Right lobe of liver (tissue), 6 donors: ENCODE measurements around the gene CALR. TPM values are rescaled to one million over a fixed set of nuclear protein-coding genes. Genes with fewer than 3 reads are reported as not detected.
"Not testable (repeated sequence)": the region's sequence is repeated elsewhere in the genome, so short reads cannot be mapped to it uniquely, and the experiment has no call there.

Experiments used
- ATAC-seq, 4 donors: fragments of 200-7000 bp; cut with Tn5 transposase; one replicate each; pipeline ENCODE4 v1.9.1; 2020; ENCODE audit warnings: mild to moderate bottlenecking in 4 of 4, moderate library complexity in 4 of 4
- DNase-seq, 3 donors: peaks; one replicate each; pipeline ENCODE4 v3.0.0-alpha.2; 2020
- H3K27ac ChIP-seq, 3 donors: fragments of 200-600 bp; one replicate each; pipeline ENCODE4 v1.8.0; 2022
- H3K27me3 ChIP-seq, 2 donors: fragments of 200-600 bp; one replicate each; pipeline ENCODE4 v1.8.0; 2022
- H3K36me3 ChIP-seq, 4 donors: fragments of 200-600 bp; sonication (generic) in 1 of 4; one replicate each; pipeline versions ENCODE4 v1.5.1 to v1.8.0; 2017 to 2022; ENCODE audit warnings: control low read depth in 1 of 4
- H3K4me1 ChIP-seq, 4 donors: fragments of 200-600 bp; sonication (generic) in 1 of 4; one replicate each; pipeline versions ENCODE4 v1.5.1 to v1.8.0; 2017 to 2022; ENCODE audit warnings: control low read depth in 1 of 4
- H3K4me3 ChIP-seq, 3 donors: fragments of 200-600 bp; one replicate each; pipeline ENCODE4 v1.8.0; 2022
- H3K9me3 ChIP-seq, 4 donors: fragments of 200-600 bp; sonication (generic) in 1 of 4; one replicate each; pipeline versions ENCODE4 v1.5.1 to v1.8.0; 2017 to 2022; ENCODE audit warnings: control low read depth in 1 of 4
- POLR2A ChIP-seq: fragments of 450-650 bp; IDR thresholded peaks from one replicate; pipeline ENCODE4 v1.6.1; 2017; ENCODE audit warnings: antibody characterized with exemption, mild to moderate bottlenecking
- WGBS: methylation state at CpG from one replicate; pipeline ENCODE4 v1.1.6; 2018; ENCODE audit warnings: low coverage, low lambda C conversion rate; ENCODE audit not compliant: insufficient coverage; ENCODE audit errors: missing lambda C conversion rate; 5-methylcytosine and 5-hydroxymethylcytosine counted together
- intact Hi-C, 2 donors: fragments of 100-400 bp; cut with DNase I; formaldehyde crosslinking; loops; one replicate each; pipeline versions ENCODE4 v1.11.2 to v1.14.1; 2022
- total RNA-seq, 6 experiments: library from RNA; depleted of rRNA in 2 of 6; stranded (reverse); fragments of >200 nt in 2 of 6; fragmentation: NEBNext Ultra II Directional in 3 of 6; extraction: Animal tissue kit (Norgen Biotek cat#: 25700) in 3 of 6; gene quantifications; one replicate each; pipeline versions ENCODE4 v1.1.0 to v1.2.4, GENCODE V29; 2016 to 2023
- TF ChIP-seq, protein P1 (sequence below), 4 donors: fragments of 200-600 bp in 3 of 4; fragments of 450-650 bp in 1 of 4; IDR thresholded peaks; one replicate each; pipeline versions ENCODE4 v1.5.1 to v1.8.0; 2016 to 2022; ENCODE audit warnings: antibody characterized with exemption in 4 of 4, mild to moderate bottlenecking in 2 of 4
- donor health status: DM: no; HTN: yes; CAD: no.
- donor health status: DM: no; HTN: no; CAD: no.
- donor health status: DM: no; HTN: no; CAD: no.
- donor health status: DM: no; HTN: yes; CAD: no.
- donor health status: DM: no; HTN: yes; CAD: no.

The CALR gene
- total RNA-seq, 6 experiments from 2014 or later: 771 to 1,471 (median 1,008) TPM

DNA sequence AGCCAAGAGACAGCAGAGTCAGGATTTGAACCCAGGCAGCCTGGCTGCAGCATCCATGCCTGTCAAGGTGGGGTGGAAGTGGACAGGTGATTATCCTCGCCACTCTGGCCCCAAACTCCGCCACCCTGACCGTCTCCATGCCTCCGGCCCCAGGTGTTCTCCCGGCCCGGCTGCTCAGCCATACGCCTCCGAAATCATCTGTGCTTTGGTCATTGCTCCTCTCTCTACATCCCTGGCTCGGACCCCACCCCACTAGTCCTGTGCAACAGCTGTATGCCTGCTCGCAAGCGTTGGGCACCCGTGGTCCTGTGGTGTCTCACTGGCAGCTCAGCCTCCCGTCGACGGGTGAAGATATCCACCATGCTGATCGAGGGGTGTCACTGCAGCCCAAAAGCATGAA is 34.8 kb downstream of the CALR start:
- TF ChIP-seq, protein P1, sequence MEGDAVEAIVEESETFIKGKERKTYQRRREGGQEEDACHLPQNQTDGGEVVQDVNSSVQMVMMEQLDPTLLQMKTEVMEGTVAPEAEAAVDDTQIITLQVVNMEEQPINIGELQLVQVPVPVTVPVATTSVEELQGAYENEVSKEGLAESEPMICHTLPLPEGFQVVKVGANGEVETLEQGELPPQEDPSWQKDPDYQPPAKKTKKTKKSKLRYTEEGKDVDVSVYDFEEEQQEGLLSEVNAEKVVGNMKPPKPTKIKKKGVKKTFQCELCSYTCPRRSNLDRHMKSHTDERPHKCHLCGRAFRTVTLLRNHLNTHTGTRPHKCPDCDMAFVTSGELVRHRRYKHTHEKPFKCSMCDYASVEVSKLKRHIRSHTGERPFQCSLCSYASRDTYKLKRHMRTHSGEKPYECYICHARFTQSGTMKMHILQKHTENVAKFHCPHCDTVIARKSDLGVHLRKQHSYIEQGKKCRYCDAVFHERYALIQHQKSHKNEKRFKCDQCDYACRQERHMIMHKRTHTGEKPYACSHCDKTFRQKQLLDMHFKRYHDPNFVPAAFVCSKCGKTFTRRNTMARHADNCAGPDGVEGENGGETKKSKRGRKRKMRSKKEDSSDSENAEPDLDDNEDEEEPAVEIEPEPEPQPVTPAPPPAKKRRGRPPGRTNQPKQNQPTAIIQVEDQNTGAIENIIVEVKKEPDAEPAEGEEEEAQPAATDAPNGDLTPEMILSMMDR (IDR thresholded peaks at IDR 0.05): no peak
- no peak for TF ChIP-seq POLR2A
- H3K27ac ChIP-seq: no peak overlapping the region
- no peak for DNase-seq
- no peak overlapping the region for H3K4me3 ChIP-seq
- H3K4me1 ChIP-seq: peaks cover 0 to 4% (median 0%) of the 10 kb centered on the region in 4 donors
- intact Hi-C loops: loop anchor here (10.0 kb wide), 2 partner anchors 282 to 292 kb away; no protein-coding TSS in a partner anchor
- 77% methylated on average over 6 of the region's 16 CpGs for WGBS
- no peaks in the 10 kb centered on the region for H3K9me3 ChIP-seq
- no peaks in the 10 kb centered on the region for H3K27me3 ChIP-seq
- ATAC-seq: no peak
- H3K36me3 ChIP-seq: no peaks in the 10 kb centered on the region

DNA sequence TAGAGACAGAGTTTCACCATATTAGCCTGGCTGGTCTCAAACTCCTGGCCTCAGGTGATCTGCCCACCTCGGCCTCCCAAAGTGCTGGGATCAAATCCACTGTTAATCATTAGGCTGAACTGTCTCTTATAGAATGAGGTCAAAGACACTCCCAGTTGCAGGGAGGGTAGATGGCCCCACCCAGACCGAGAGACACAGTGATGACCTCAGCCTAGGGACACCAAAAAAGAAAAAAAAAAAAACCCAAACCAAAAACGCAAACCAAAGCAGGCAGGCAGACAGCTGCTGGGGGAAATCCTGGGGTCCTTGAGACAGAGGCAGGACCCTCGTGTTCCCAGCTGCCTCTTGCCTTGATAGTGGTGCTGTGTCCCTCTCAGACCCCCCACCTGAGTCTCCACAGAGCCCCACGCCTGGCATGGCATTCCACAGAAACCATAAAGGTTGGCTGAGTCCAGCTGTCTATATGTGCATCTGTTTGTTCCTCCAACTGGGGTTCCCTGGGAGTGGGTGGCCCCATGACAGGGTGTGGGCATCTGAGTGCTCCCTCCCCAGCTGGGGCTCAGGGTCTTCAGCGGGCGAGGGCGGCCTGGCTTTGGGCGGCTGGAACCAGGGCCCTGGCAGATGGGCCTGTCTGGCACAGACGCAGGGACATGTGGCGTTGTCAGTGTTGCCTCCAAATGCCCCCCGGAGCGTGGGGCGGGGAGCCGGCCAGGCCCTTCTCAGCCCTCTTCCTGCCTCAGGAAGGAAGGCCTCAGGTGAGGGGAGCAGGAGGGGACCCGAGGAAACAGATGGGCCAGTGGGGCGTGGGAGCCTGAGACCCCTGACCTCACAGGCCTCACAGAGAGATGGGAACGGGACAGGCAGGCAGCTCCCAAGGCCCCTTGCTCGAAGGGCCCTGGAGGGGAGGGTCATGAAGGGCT is 36.2 kb downstream of the CALR start:
- ATAC-seq (no peak), DNase-seq (no peak)
- Histone ChIP-seq H3K36me3 (no peaks in the 10 kb centered on the region), H3K27me3 (no peaks in the 10 kb centered on the region), H3K4me3 (no peak overlapping the region), H3K9me3 (no peaks in the 10 kb centered on the region), H3K27ac (no peak overlapping the region), H3K4me1 (peaks cover 0 to 4% (median 0%) of the 10 kb centered on the region in 4 donors)
- TF ChIP-seq, protein P1 (IDR thresholded peaks at IDR 0.05): no peak
- TF ChIP-seq POLR2A: no peak
- intact Hi-C loops: loop anchor here (10.0 kb wide), 2 partner anchors 280 to 290 kb away; no protein-coding TSS in a partner anchor
- 43% methylated on average over 3 of the region's 19 CpGs for WGBS

DNA sequence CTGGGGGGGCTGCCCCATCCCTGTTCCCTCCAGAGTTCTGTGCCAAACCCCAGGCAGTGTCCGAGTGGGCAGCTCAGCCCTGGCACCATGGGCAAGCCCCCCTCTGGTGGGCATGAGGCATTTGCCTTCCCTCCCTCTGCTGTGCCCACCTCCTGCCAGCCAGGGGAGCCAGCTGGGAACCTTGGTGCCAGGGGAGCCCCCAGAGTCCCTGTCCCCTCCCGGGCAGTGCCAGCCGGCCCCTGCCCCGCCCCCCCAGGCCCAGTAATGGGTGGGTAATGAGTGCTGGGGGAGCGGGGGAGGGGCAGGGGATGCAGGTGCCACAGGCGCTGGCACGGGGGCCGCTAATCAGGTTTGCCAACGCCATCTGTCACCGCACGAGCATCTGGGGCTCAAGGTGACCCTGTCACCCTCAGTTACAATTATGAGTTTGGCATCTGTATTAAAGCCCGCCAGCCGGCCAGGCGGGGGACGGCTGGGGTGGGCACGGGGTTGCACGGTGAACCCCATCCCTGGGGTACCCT is 36.9 kb downstream of the CALR start:
- intact Hi-C loops: loop anchor here (10.0 kb wide), 2 partner anchors 280 to 290 kb away; no protein-coding TSS in a partner anchor
- Histone ChIP-seq H3K27me3 (no peaks in the 10 kb centered on the region), H3K9me3 (no peaks in the 10 kb centered on the region), H3K4me1 (peaks cover 0 to 4% (median 0%) of the 10 kb centered on the region in 4 donors), H3K4me3 (no peak overlapping the region), H3K27ac (no peak overlapping the region), H3K36me3 (no peaks in the 10 kb centered on the region)
- TF ChIP-seq POLR2A: no peak
- TF ChIP-seq, protein P1 (IDR thresholded peaks at IDR 0.05): no peak
- DNase-seq (no peak), ATAC-seq (no peak)
- 20% methylated on average over 2 of the region's 17 CpGs for WGBS

DNA sequence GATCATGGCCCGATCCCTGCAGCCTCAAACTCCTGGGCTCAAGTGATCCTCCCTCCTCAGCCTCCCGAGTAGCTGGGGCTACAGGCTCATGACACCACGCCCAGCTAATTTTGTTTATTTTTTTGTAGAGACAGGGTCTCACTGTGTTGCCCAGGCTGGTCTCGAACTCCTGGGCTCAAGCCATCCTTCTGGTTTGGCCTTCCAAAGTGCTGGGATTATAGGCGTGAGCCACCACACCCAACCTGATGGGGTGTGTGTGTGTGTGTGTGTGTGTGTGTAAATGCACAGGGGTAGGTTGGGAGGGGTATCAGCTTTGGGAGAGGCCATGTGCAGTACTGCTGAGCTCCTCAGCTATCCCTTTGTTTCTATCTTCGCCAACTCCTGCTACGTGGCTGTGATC is 37.7 kb downstream of the CALR start:
- ATAC-seq, H3K27ac ChIP-seq, DNase-seq, H3K4me1 ChIP-seq, H3K9me3 ChIP-seq, H3K27me3 ChIP-seq, H3K4me3 ChIP-seq, H3K36me3 ChIP-seq: not testable (repeated sequence)
- whole genome bisulfite sequencing: 75% methylated on average over 6 of the region's 7 CpGs
- intact Hi-C loops: loop anchor here (10.0 kb wide), 2 partner anchors 279 to 289 kb away; no protein-coding TSS in a partner anchor

DNA sequence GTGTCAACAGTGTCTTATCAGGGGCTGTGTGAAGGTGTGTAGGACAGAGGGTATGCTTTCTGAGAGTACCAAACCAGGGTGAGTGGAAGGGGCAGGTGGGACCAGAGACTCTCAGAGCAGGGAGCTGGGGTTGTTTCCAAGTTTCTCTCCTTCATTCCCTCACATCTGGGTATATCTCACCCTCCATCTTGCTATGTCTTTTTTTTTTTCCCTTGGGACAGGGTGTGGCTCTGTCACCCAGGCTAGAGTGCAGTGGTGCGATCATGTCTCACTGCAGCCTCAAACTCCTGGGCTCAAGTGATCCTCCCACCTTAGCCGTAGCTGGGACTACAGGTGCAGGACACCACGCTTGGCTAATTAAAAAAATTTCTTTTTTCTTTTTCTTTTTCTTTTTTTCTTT is 41.6 kb downstream of the CALR start:
- H3K4me3 ChIP-seq: no peak overlapping the region
- H3K9me3 ChIP-seq: no peaks in the 10 kb centered on the region
- DNase-seq (no peak), ATAC-seq (no peak)
- 89% methylated on average over 3 of the region's 3 CpGs for WGBS
- H3K36me3 ChIP-seq: no peaks in the 10 kb centered on the region
- H3K4me1 ChIP-seq: peaks cover 0 to 4% (median 0%) of the 10 kb centered on the region in 4 donors
- no peak for TF ChIP-seq POLR2A
- TF ChIP-seq, protein P1 (IDR thresholded peaks at IDR 0.05): no peak
- intact Hi-C loops: loop anchor here (2.0 to 10.0 kb wide), 5 partner anchors 57 to 285 kb away; no protein-coding TSS in a partner anchor
- H3K27ac ChIP-seq: no peak overlapping the region
- H3K27me3 ChIP-seq: no peaks in the 10 kb centered on the region
